22Rv1 (cell line): Measurements from ENCODE around the gene SART3.

Source experiments
- H3K27ac ChIP-seq: fragments of 450-650 bp; 2 replicates; pipeline ENCODE4 v1.5.1; 2017
- CTCF ChIP-seq: fragments of 450-650 bp; IDR thresholded peaks from 2 replicates; pipeline ENCODE4 v1.5.1; 2017; ENCODE audit warnings: mild to moderate bottlenecking
- ZFX ChIP-seq: fragments of 450-650 bp; IDR thresholded peaks from 2 replicates; pipeline ENCODE4 v1.6.1; 2017; ENCODE audit warnings: antibody characterized with exemption, borderline replicate concordance

SART3 gene

GRCh38 chr12:108553799-108554198 lies 7.2 kb downstream of the SART3 start:
- H3K27ac ChIP-seq = no peak overlapping the region
- TF ChIP-seq ZFX (no peak), CTCF (no peak)

- H3K27ac ChIP-seq = no peak overlapping the region
- TF ChIP-seq CTCF (no peak), ZFX (no peak)
Observed at GRCh38 chr12:108551535-108551934, 9.4 kb downstream of the SART3 start.

GRCh38 chr12:108548954-108549521 lies 11.9 kb downstream of the SART3 start:
- TF ChIP-seq CTCF (no peak), ZFX (no peak)

GRCh38 chr12:108547686-108548085 lies 13.3 kb downstream of the SART3 start:
- H3K27ac ChIP-seq = no peak overlapping the region
- TF ChIP-seq CTCF (no peak), ZFX (no peak)

More at GRCh38 chr12:108548954-108549521, 11.9 kb downstream of the SART3 start:
- H3K27ac ChIP-seq = no peak overlapping the region

GRCh38 chr12:108543652-108544051 lies 17.3 kb downstream of the SART3 start:
- H3K27ac ChIP-seq = no peak overlapping the region
- TF ChIP-seq CTCF = no peak
- no peak for TF ChIP-seq ZFX

- no peak overlapping the region for H3K27ac ChIP-seq
- TF ChIP-seq CTCF (no peak), ZFX (no peak)
Observed at GRCh38 chr12:108542320-108542719, 18.7 kb downstream of the SART3 start.

- H3K27ac ChIP-seq = no peak overlapping the region
- TF ChIP-seq ZFX (no peak), CTCF (no peak)
Observed at GRCh38 chr12:108538616-108539195, 22.3 kb downstream of the SART3 start.
